Measurements from ENCODE around the gene GLS.

GLS gene

DNA sequence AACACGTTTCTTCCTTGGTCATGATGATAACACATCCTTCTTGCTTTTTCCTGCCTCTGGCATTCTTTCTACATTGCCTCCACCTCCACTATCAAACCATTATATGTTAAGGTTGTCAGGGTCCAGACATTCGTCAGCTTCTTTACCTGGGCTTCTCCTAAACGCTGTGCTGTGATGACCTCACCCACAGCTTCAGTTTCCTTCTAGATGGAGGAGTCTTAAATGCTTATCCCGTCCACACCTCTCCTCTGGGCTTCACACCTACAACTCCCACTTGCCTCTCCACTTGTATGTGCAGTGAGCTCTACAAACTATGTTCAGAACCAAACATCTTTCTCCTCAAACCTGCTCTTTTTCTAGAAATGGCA lies 134.0 kb downstream of the GLS start:
- no peak for DNase-seq (ENCODE audit: low read depth)
